H1 (cell line): ENCODE results near the gene RNF225. TPM values are rescaled to one million over a fixed set of nuclear protein-coding genes. Genes with fewer than 3 reads are reported as not detected.

ENCODE experiments used
- CTCF ChIA-PET: fragments of 300-600 bp; sonication (Branson Sonifier 250); formaldehyde crosslinking; loops from one replicate; lab custom pipeline; 2021; ENCODE audit not compliant: partially characterized antibody; lab: Charles Lee
- POLR2A ChIA-PET: fragments of 300-600 bp; sonication (Branson Sonifier 250); formaldehyde crosslinking; loops from one replicate; lab custom pipeline; 2021; ENCODE audit warnings: inconsistent platforms; ENCODE audit not compliant: partially characterized antibody; lab: Charles Lee
- DNase-seq, 2 experiments: peaks; one replicate each; pipeline versions ENCODE4 v3.0.0 to v3.0.0-alpha.2; 2010 to 2022; ENCODE audit warnings: low spot score in 2 of 2, low read depth in 1 of 2, mixed read lengths in 1 of 2
- FAIRE-seq: peaks from 2 replicates; lab custom pipeline; 2011; peaks lifted over from hg19 to GRCh38; lab: Jason Lieb, UNC
- H2AFZ ChIP-seq: 2 replicates; pipeline ENCODE4 v1.8.1; 2012; ENCODE audit warnings: low read length, inconsistent platforms
- H2AK5ac ChIP-seq: 2 replicates; pipeline ENCODE4 v1.6.1; 2013; ENCODE audit warnings: low read depth, low read length
- H2BK120ac ChIP-seq: replicated peaks from 2 replicates; pipeline ENCODE3; 2013; ENCODE audit warnings: low read depth, low read length, inconsistent platforms
- H2BK12ac ChIP-seq: 2 replicates; pipeline ENCODE4 v1.6.1; 2013; ENCODE audit warnings: low read depth, low read length
- H2BK15ac ChIP-seq: 2 replicates; pipeline ENCODE4 v1.6.1; 2013; ENCODE audit warnings: low read length
- H2BK20ac ChIP-seq: 2 replicates; pipeline ENCODE4 v1.6.1; 2013; ENCODE audit warnings: low read length
- H2BK5ac ChIP-seq: 2 replicates; pipeline ENCODE4 v1.6.1; 2013; ENCODE audit warnings: low read depth, low read length
- H3K14ac ChIP-seq: 2 replicates; pipeline ENCODE4 v1.6.1; 2013; ENCODE audit warnings: inconsistent platforms; ENCODE audit not compliant: insufficient read length
- H3K18ac ChIP-seq: 2 replicates; pipeline ENCODE4 v1.6.1; 2013; ENCODE audit warnings: low read length; ENCODE audit errors: extremely low read depth
- H3K23ac ChIP-seq: 2 replicates; pipeline ENCODE4 v1.6.1; 2013; ENCODE audit warnings: inconsistent platforms; ENCODE audit not compliant: insufficient read length
- H3K23me2 ChIP-seq: 2 replicates; pipeline ENCODE4 v1.6.1; 2013; ENCODE audit warnings: low read depth, low read length
- H3K27ac ChIP-seq: 2 replicates; pipeline ENCODE4 v1.6.1; 2011; ENCODE audit warnings: low read depth, low read length, inconsistent platforms
- H3K27me3 ChIP-seq, 4 experiments: replicated peaks in 1 of 4; 1 replicate in 1 of 4; 2 replicates in 3 of 4; pipeline versions ENCODE4 v1.6.1 to v1.8.1; 2011 to 2013; ENCODE audit warnings: low read length in 3 of 4, mild to moderate bottlenecking in 3 of 4, inconsistent platforms in 2 of 4, mixed read lengths in 2 of 4, moderate library complexity in 1 of 4; ENCODE audit not compliant: control insufficient read depth in 3 of 4, insufficient read depth in 3 of 4; ENCODE audit errors: extremely low read depth in 1 of 4
- H3K36me3 ChIP-seq, 4 experiments: 2 replicates each; pipeline versions ENCODE4 v1.6.1 to v1.8.1; 2011 to 2013; ENCODE audit warnings: mild to moderate bottlenecking in 4 of 4, low read length in 3 of 4, moderate library complexity in 2 of 4, control low read depth in 1 of 4, inconsistent platforms in 1 of 4; ENCODE audit not compliant: insufficient read depth in 4 of 4, control insufficient read depth in 2 of 4
- H3K4ac ChIP-seq: replicated peaks from 2 replicates; pipeline ENCODE3; 2013; ENCODE audit warnings: low read length, low read depth, mixed read lengths, inconsistent platforms; ENCODE audit not compliant: insufficient read length
- H3K4me1 ChIP-seq, 4 experiments: replicated peaks in 1 of 4; 1 replicate in 1 of 4; 2 replicates in 3 of 4; pipeline versions ENCODE4 v1.6.1 to v1.8.1; 2011 to 2013; ENCODE audit warnings: low read length in 3 of 4, inconsistent platforms in 2 of 4, mixed read lengths in 1 of 4; ENCODE audit not compliant: insufficient read depth in 4 of 4, control insufficient read depth in 3 of 4
- H3K4me2 ChIP-seq, 2 experiments: 2 replicates each; pipeline versions ENCODE4 v1.6.1 to v1.8.1; 2011 to 2013; ENCODE audit warnings: low read depth in 2 of 2, low read length in 2 of 2, control low read depth in 1 of 2, inconsistent platforms in 1 of 2, mild to moderate bottlenecking in 1 of 2; ENCODE audit not compliant: insufficient read depth in 1 of 2
- H3K4me3 ChIP-seq, 4 experiments: fragments of 200-600, 300-600 bp in 1 of 4; sonication (generic), shearing (Covaris generic), sonication (Bioruptor Twin) in 1 of 4; 2 replicates each; pipeline versions ENCODE4 v1.5.1 to v1.8.1; 2011 to 2016; ENCODE audit warnings: low read length in 4 of 4, low read depth in 3 of 4, control low read depth in 2 of 4, inconsistent platforms in 2 of 4, mild to moderate bottlenecking in 2 of 4, mixed read lengths in 1 of 4, moderate library complexity in 1 of 4; ENCODE audit not compliant: insufficient read depth in 2 of 4; ENCODE audit errors: extremely low read depth in 1 of 4
- H3K56ac ChIP-seq: replicated peaks from 2 replicates; pipeline ENCODE3; 2013; ENCODE audit warnings: low read depth, mild to moderate bottlenecking, mixed read lengths, low read length, inconsistent platforms; ENCODE audit not compliant: insufficient read length
- H3K79me1 ChIP-seq: 2 replicates; pipeline ENCODE4 v1.6.1; 2013; ENCODE audit warnings: low read depth, low read length, control low read depth
- H3K79me2 ChIP-seq, 2 experiments: 2 replicates each; pipeline versions ENCODE4 v1.6.1 to v1.8.1; 2012 to 2013; ENCODE audit warnings: low read length in 2 of 2, mild to moderate bottlenecking in 2 of 2, inconsistent platforms in 1 of 2; ENCODE audit not compliant: insufficient read depth in 2 of 2, control insufficient read depth in 1 of 2
- H3K9ac ChIP-seq, 4 experiments: replicated peaks in 1 of 4; 1 replicate in 1 of 4; 2 replicates in 3 of 4; pipeline versions ENCODE4 v1.6.1 to v1.8.1; 2011 to 2013; ENCODE audit warnings: low read depth in 3 of 4, low read length in 3 of 4, control low read depth in 2 of 4, mild to moderate bottlenecking in 2 of 4, moderate library complexity in 2 of 4, inconsistent platforms in 1 of 4; ENCODE audit errors: extremely low read depth in 1 of 4
- H3K9me3 ChIP-seq, 2 experiments: 2 replicates each; pipeline versions ENCODE4 v1.6.1 to v1.8.1; 2012 to 2013; ENCODE audit warnings: mild to moderate bottlenecking in 2 of 2, moderate library complexity in 2 of 2, control low read depth in 1 of 2, inconsistent platforms in 1 of 2, low read depth in 1 of 2, low read length in 1 of 2, mixed read lengths in 1 of 2; ENCODE audit not compliant: insufficient read depth in 2 of 2
- H4K20me1 ChIP-seq, 2 experiments: replicated peaks in 1 of 2; 2 replicates each; pipeline versions ENCODE3 to v1.8.1; 2011 to 2013; ENCODE audit warnings: inconsistent platforms in 2 of 2, low read length in 2 of 2, mild to moderate bottlenecking in 1 of 2; ENCODE audit not compliant: insufficient read depth in 2 of 2, control insufficient read depth in 1 of 2
- H4K5ac ChIP-seq: 2 replicates; pipeline ENCODE4 v1.6.1; 2013; ENCODE audit warnings: low read length, low read depth, mixed read lengths, inconsistent platforms; ENCODE audit not compliant: insufficient read length
- H4K8ac ChIP-seq: 2 replicates; pipeline ENCODE4 v1.8.0; 2013; ENCODE audit warnings: mild to moderate bottlenecking, moderate library complexity, low read length, inconsistent platforms; ENCODE audit not compliant: insufficient read depth; ENCODE audit errors: extremely low read depth
- H4K91ac ChIP-seq: replicated peaks from 2 replicates; pipeline ENCODE3; 2013; ENCODE audit warnings: low read length, mixed read lengths, inconsistent platforms; ENCODE audit not compliant: insufficient read length
- CTBP2 ChIP-seq: IDR thresholded peaks from 2 replicates; pipeline ENCODE4 v1.7.0; 2011; ENCODE audit warnings: borderline replicate concordance, mild to moderate bottlenecking, moderate library complexity, mixed read lengths, low read length; ENCODE audit not compliant: insufficient read depth, insufficient read length
- E2F6 ChIP-seq: IDR thresholded peaks from 2 replicates; pipeline ENCODE4 v1.6.1; 2012; ENCODE audit warnings: inconsistent platforms
- FOSL1 ChIP-seq: IDR thresholded peaks from 2 replicates; pipeline ENCODE4 v1.6.1; 2011; ENCODE audit warnings: mild to moderate bottlenecking, low read depth, low read length, moderate library complexity; ENCODE audit not compliant: insufficient read depth
- MAX ChIP-seq: IDR thresholded peaks from 2 replicates; pipeline ENCODE4 v1.6.1; 2012; ENCODE audit warnings: inconsistent platforms
- SAP30 ChIP-seq: fragments of 300-600 bp; sonication (generic); IDR thresholded peaks from 2 replicates; pipeline ENCODE4 v1.7.1; 2012; ENCODE audit warnings: low read length, moderate library complexity, mild to moderate bottlenecking, inconsistent platforms; ENCODE audit not compliant: insufficient read depth, insufficient replicate concordance
- SP4 ChIP-seq: IDR thresholded peaks from 2 replicates; pipeline ENCODE4 v1.6.1; 2012; ENCODE audit warnings: low read length, inconsistent platforms
- SRF ChIP-seq: IDR thresholded peaks from 2 replicates; pipeline ENCODE4 v1.6.1; 2011; ENCODE audit warnings: mild to moderate bottlenecking, low read depth, low read length, moderate library complexity
- YY1 ChIP-seq: IDR thresholded peaks from 2 replicates; pipeline ENCODE4 v1.6.1; 2011; ENCODE audit warnings: low read depth, mild to moderate bottlenecking, low read length
- WGBS, 2 experiments: shearing (Covaris generic) in 1 of 2; methylation state at CpG; one replicate each; pipeline versions ENCODE4 v1.1.6 to v1.1.7; 2013 to 2015; ENCODE audit warnings: low lambda C conversion rate in 2 of 2, mixed read lengths in 2 of 2, inconsistent platforms in 1 of 2, low coverage in 1 of 2, missing lambda C conversion rate in 1 of 2; ENCODE audit not compliant: insufficient replicate concordance in 2 of 2, insufficient coverage in 1 of 2, insufficient read length in 1 of 2; ENCODE audit errors: extremely low coverage in 1 of 2, missing lambda C conversion rate in 1 of 2; 5-methylcytosine and 5-hydroxymethylcytosine counted together
- polyA plus RNA-seq, 7 experiments: library from polyadenylated mRNA; depleted of rRNA in 3 of 7; stranded (reverse) in 5 of 7; unstranded in 2 of 7; fragments of >200 nt in 5 of 7; fragments of 200-250 nt in 2 of 7; gene quantifications; 1 replicate in 5 of 7; 2 replicates in 1 of 7; 4 replicates in 1 of 7; pipeline versions ENCODE4 v1.2.1 to v1.2.3, GENCODE V29; 2011 to 2013; ENCODE audit warnings: missing spikeins in 2 of 7, mixed read lengths in 2 of 7
- total RNA-seq: library from RNA; stranded (reverse); fragmentation: NEBNext Ultra II Directional; extraction: Animal tissue kit (Norgen Biotek cat#: 25700); gene quantifications from 2 replicates; pipeline ENCODE4 v1.2.1, GENCODE V29; 2021
- TF ChIP-seq, protein P1 (sequence below), 3 experiments: IDR thresholded peaks; 1 replicate in 2 of 3; 2 replicates in 1 of 3; pipeline versions ENCODE4 v1.5.1 to v1.6.1; 2011; ENCODE audit warnings: low read length in 3 of 3, mild to moderate bottlenecking in 3 of 3, inconsistent platforms in 2 of 3, low read depth in 1 of 3, moderate library complexity in 1 of 3; ENCODE audit not compliant: insufficient read depth in 1 of 3; ENCODE audit errors: control extremely low read depth in 1 of 3

RNF225 gene
- total and polyA plus RNA-seq, 2 of the 8 experiments (the other 6 are each of a cell fraction or from before 2014, with no cell fraction given) = 0.17 to 1.0 TPM

DNA sequence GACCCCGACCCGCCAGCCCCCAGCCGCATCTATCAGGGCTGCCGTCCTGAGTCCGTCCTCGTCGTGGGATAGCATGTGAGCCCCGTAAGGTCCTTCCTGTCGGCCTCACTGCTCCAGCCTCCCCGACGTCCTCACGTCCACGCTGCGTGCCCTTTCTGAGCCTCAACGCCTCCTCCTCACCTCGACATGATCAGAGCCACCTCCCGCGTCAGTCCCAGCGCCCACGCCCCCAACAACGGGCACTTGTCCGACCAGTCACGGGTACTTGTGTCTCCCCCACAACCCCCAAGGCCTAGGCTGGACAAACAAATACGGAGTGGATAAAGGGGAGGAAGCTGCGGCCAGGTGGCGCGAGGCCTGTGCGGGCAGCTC lies 33.6 kb upstream of the RNF225 start:
- H3K4ac ChIP-seq = peak overlapping the region; percentile 32
- peak overlapping the region; percentile 88; the same call in 1 of the 2 replicates for H2AFZ ChIP-seq
- ChIA-PET CTCF (interaction anchor here (0.9 to 2.0 kb wide), 8 partner anchors 9 to 138 kb away, joined by 3 to 5 read pairs (median 4); no protein-coding TSS in a partner anchor), POLR2A (interaction anchor here (0.9 to 7.8 kb wide), 20 partner anchors 9 to 211 kb away, joined by 3 to 102 read pairs (median 5); partner anchors contain the start of genes A1BG, CHMP2A, RNF225 and RPS5)
- no peak overlapping the region for H3K14ac ChIP-seq
- H2BK5ac ChIP-seq = peak overlapping the region; percentile 99
- H2BK120ac ChIP-seq = no peak overlapping the region
- peak overlapping the region; percentile 99 for H4K8ac ChIP-seq
- peak overlapping the region; percentile 65 to 96 (median 95) for H3K9ac ChIP-seq
- FAIRE-seq (no peak), DNase-seq (no peak)
- peaks cover 0 to 2% (median 0%) of the 10 kb centered on the region in 4 experiments; a peak in 2 of 8 replicates for H3K36me3 ChIP-seq
- peak overlapping the region; percentile 99 for H3K18ac ChIP-seq
- H3K4me3 ChIP-seq = peak overlapping the region; percentile 80 to 97 (median 96)
- H3K79me1 ChIP-seq = no peaks in the 10 kb centered on the region
- H4K20me1 ChIP-seq = no peaks in the 10 kb centered on the region
- H3K27ac ChIP-seq = peak overlapping the region; percentile 82
- H2BK20ac ChIP-seq = peak overlapping the region; percentile 27; the same call in 1 of the 2 replicates
- H3K79me2 ChIP-seq = no peaks in the 10 kb centered on the region
- no peaks in the 10 kb centered on the region for H3K9me3 ChIP-seq
- no peaks in the 10 kb centered on the region for H3K27me3 ChIP-seq
- peak overlapping the region; percentile 97 for H4K91ac ChIP-seq
- H3K56ac ChIP-seq = peak overlapping the region; percentile 86
- H2AK5ac ChIP-seq = no peak overlapping the region; the same call in 1 of the 2 replicates
- 6% methylated on average over 27 of the region's 28 CpGs; no CpG with 5 or more reads in 1 of the 2 experiments for WGBS, 2 experiments
- peak overlapping the region; percentile 92 for H4K5ac ChIP-seq
- H3K4me2 ChIP-seq = peak overlapping the region; percentile 73 to 94
- H3K4me1 ChIP-seq = peaks cover 0 to 8% (median 5%) of the 10 kb centered on the region in 4 experiments; a peak in 4 of 7 replicates
- H3K23me2 ChIP-seq = peaks cover 5% of the 10 kb centered on the region
- peak overlapping the region; percentile 92 for H2BK12ac ChIP-seq
- no peak overlapping the region for H3K23ac ChIP-seq
- H2BK15ac ChIP-seq = peak overlapping the region; percentile 76; the same call in 1 of the 2 replicates
- TF ChIP-seq SAP30 = peak; percentile 90
- no peak for TF ChIP-seq SP4
- TF ChIP-seq SRF = no peak
- no peak for TF ChIP-seq FOSL1
- TF ChIP-seq E2F6 = peak; percentile 74
- TF ChIP-seq CTBP2 = no peak
- TF ChIP-seq, protein P1, sequence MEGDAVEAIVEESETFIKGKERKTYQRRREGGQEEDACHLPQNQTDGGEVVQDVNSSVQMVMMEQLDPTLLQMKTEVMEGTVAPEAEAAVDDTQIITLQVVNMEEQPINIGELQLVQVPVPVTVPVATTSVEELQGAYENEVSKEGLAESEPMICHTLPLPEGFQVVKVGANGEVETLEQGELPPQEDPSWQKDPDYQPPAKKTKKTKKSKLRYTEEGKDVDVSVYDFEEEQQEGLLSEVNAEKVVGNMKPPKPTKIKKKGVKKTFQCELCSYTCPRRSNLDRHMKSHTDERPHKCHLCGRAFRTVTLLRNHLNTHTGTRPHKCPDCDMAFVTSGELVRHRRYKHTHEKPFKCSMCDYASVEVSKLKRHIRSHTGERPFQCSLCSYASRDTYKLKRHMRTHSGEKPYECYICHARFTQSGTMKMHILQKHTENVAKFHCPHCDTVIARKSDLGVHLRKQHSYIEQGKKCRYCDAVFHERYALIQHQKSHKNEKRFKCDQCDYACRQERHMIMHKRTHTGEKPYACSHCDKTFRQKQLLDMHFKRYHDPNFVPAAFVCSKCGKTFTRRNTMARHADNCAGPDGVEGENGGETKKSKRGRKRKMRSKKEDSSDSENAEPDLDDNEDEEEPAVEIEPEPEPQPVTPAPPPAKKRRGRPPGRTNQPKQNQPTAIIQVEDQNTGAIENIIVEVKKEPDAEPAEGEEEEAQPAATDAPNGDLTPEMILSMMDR (IDR thresholded peaks at IDR 0.05; ENCODE audit: control extremely low read depth in 1 of 3, insufficient read depth in 1 of 3, low read depth in 1 of 3, low read length in 3 of 3) = no peak
- peak; percentile 91 for TF ChIP-seq MAX
- no peak for TF ChIP-seq YY1
